Measurements from ENCODE around the gene GAREM2.

- TF ChIP-seq CTCF (IDR thresholded peaks at IDR 0.05; ENCODE audit: low read depth, low read length, poor library complexity, severe bottlenecking) (no peak), EZH2phosphoT487 (IDR thresholded peaks at IDR 0.05; ENCODE audit: borderline replicate concordance, low read length) (no peak)
Measured at GRCh38 chr2:26184555-26185303, 11.8 kb downstream of the GAREM2 start.
